HG02938 (cell line): ENCODE data around the gene LRRK1.

Experiments used
- ATAC-seq: cut with Tn5 transposase; IDR thresholded peaks from one replicate; pipeline ENCODE4 v1.9.1; 2021; ENCODE audit warnings: mild to moderate bottlenecking, moderate library complexity; ENCODE audit not compliant: unreplicated experiment

The LRRK1 gene

DNA sequence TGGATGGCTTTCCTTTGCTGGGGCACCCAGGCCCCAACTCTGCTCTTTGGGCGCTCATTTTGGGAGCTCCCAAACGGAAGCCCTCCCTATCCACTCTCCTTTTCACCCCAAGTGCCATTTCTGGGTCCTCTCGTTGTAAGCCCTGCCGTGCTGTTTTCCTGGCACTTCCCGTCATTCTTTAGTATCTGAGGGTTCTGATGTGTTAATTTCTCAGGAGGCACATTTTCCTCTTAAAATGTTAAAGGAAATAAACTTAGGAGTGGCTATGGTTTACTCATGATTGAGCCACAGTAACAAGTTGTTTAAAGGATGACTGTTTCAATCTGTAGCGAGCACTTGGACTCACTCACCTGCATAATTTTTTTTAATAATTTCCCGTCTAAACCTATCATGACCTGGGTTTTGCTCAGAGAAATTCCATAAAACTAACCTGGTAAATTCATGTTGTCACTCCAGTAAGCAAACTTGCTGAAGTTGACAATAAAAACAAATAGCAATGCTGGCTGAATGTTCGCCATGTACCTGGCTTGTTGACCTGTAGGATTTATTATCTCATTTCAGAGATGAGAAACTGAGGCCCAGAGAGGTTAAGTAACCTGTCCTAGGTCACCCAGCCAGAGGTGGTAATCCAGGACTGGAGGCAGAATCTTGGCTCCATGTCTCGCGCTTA lies 29.0 kb upstream of the LRRK1 start:
- no peak for ATAC-seq

DNA sequence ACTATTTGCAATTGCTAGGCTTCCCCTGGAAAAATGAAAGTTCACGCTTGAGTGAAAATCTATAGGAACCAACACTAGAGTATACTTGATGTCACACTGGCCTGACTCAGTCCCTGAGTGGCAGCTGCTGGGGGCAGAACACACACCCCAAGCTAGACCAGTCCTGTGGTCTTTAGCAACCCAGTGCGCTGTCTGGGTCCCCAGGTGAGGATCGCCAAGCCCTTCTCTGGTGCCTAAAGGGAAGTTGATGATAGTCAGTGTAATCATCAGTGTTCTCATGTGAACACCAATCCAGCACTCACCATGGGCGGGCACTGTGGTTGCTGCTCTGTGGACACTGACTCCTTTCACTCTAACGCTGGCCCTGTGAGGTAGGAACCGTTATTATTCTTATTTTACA lies 28.3 kb upstream of the LRRK1 start:
- no peak for ATAC-seq

DNA sequence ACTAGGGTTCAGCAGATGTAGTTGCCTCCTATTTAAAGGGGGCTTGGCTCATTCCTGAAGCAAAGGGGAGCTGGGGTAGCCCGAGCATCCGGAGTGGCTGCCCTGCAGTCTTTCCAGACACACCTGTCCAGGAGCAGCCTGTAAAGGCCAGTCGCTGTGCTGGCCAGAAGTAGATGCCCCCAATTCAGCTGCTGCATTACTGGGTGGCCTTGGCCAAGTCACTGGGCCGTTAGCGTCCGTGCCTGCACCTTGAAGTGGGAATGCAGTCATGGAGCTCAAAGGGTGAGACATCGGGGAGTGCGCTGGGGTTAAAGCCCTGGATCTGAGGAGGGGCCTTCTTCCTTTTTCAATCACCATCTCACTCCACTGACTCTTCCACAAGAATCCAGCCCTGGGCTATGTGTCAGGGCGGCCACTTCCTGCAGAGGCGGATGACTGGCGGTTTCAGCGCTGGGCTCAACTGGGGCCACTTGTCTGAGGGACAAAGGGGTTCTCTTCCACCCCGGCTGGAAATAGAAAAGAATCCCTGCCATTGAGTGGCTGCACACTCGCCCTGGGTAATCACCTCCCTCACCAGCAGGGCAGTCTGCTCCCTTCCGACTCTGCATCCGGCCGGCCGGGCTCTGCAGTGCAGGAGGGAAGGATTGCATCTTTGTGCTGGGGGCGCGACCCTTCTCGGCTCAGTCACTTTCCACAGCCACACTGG lies 27.7 kb upstream of the LRRK1 start:
- no peak for ATAC-seq

DNA sequence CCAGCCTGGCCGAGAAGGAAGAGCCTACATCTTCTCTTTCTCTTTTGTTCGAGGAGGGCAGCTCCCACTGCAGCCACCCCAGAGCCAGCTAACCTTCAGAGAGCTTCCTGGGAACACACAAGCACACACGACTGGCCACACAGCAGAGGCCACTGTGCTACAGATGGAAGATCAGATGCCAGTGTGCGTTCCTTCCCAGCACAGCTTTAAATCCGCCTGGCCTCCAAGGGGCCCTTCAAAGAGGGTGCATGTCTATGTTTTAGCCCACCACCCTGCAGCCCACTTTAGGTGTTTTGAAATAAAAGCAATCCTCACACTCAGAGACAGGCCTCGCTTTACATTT lies 27.2 kb upstream of the LRRK1 start:
- ATAC-seq: no peak

DNA sequence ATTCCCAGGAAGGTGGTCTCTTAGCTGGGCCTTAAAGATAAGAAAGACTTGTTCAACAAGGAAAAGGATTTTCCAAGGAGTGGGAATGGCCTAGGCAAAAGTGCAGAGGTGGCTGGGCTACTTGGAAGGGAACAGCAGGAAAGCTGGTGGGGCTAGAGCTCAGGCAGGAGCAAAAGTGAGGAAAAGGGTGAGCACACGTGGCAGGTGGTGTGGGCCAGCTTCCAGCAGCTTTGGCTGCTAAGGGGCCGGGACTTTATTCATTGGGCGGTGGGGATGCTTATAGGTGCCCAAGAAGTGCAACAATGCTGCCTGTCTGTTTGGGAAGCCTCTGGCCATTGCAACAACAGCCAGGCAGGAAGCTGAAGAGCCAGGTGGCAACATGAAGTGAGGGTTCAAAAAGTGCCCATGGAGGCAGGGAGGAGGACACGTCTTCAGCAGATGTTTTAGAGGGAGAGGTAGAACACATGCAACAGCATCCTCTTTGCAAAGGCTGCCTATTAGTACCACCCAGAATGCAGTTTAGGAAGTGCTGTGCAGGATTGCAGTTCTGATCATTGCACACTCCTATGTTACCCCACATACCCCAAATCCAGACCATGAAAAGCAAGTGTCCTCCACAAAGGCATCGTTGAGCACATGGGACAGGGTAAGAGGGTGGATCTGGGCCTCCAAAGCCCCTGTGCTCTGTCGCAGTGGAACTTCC lies 25.7 kb upstream of the LRRK1 start:
- ATAC-seq: no peak

DNA sequence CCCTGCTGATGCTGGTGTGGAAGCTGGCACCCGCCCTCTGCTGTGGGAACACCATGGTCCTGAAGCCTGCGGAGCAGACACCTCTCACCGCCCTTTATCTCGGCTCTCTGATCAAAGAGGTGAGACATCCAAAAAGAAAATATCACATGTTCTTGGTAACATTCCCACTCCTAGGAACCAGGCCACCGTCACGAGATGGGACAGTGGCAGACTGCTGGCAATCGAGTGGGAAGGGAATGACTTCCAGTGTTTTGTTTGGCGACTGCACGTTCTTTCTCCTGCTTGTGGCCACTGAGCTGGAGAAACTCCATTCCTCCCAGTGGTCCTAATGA lies 25.2 kb upstream of the LRRK1 start:
- no peak for ATAC-seq

DNA sequence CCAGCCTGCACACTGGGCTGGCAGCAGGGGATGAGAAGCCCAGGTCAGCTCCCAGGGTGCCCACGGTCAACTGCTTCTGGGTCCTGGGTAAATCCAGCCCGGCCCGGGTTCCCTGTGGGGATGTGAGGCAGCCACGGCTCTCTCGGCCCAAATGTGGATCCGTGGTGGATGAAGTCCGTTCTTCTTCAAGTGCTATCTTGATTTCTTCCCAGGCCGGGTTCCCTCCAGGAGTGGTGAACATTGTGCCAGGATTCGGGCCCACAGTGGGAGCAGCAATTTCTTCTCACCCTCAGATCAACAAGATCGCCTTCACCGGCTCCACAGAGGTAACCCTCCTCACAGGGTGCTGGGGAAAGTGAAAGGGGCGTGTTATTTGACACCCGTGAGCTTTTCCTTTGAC lies 23.4 kb upstream of the LRRK1 start:
- no peak for ATAC-seq

DNA sequence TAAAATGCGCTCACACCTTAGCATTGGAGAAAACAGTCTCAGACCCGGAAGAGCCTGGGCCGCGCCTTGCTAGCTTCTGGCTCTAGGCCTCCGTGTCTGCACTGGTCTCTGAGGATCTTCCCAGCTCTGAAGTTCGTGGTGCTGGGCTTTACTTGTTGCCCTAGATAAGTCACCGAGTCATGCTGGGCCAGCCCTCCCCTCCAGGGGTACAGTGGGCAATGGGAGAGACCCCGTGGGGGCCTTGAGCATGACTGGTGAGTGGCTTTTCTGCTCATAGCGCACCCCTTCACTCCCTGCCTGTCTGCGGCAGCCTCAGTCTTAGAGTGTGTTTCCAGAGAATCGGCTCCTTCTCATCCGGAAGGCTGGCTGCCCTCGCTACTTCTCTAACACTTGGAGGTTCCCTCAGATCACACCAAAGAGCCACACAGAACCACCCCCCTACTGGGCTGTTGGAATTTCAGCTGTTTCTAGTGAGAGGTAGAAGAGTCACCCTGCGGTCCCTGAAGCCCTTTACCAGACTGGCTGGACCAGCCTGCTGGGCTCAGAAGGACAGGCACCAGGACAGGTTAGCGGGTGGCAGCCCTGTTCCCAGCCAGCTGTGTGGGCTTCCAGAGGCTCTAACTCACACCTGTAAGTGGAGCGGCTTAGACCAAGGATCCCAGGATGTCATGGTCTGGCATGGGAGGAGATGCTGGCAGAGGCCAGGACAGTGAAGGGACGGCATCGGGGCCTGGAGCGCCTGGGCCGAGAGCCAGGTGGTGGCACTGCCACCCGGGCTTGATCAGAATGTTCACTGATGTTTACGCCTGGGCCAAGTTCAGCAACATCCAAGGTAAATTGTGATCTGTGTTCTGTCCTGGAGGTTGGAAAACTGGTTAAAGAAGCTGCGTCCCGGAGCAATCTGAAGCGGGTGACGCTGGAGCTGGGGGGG lies 21.7 kb upstream of the LRRK1 start:
- ATAC-seq: no peak

DNA sequence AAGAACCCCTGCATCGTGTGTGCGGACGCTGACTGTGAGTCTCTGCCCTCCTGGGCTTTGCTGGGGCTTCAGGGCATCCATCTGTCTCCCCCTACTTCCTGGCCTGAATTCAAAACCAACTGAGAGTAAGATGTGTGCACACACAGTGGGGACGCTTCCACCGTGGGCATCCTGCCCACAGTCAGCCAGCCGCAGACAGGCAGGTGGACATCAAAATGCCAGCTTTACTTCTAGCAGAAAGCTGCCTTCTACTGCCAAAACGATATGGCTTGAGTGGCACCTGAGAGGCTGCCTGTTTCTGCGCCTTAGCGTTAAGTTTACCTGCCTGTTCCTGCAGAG lies 21.0 kb upstream of the LRRK1 start:
- ATAC-seq: no peak

DNA sequence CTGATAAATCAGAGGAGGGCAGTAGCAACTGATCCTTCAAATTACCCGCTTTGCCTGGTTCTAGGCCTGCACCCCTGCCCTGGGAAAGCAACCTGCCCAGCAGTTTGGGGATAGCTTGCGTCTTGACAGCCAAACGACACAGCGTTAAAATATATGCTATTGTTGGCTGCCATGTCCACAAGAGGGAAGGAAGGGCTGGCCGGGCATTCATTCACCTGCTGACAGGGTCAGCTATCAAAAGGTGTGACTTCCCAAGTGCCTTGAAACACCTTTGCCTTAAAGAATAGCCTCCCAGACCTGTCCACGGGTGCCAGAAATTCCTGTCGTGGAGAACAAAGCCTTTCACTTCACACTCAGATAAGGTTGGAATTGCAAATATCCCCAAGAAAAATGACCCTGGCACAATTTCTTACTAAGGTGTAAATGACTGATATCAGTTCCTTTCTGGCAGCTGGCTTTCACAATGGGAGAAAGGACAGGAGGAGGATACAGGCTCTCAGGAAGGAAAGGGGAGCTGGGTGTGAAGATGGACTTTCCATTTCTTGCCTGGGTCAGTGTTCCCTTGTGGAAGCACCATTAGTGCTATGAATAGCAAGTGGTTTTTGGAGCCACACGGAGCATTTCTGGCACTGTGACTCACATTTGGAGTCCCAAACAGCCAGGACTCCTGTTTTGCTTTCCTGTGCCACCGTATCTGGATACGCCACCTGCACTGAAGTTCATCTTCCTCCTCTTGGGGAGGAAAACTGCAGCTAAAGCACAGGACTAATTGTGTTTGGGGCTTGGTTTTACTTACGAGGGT lies 20.3 kb upstream of the LRRK1 start:
- no peak for ATAC-seq

DNA sequence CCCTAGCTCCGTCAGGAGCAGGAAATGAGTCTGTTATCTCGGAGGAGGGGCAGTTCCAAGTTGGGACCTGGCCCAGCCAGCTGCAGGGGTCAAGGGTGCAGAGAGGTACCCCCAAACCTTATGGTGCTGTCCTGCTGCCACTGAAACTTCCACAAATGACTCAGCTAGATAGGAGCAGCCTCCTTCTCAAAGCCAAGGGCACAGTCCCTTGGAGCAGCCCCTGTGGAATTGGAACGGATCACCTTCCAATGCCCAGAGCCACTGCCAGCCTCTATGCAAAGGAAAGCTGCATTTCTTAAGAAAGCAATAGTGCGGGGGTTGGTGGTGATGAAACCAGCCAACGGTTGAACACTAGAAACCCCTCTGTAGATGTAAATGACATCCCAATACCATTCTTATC lies 19.6 kb upstream of the LRRK1 start:
- no peak for ATAC-seq

DNA sequence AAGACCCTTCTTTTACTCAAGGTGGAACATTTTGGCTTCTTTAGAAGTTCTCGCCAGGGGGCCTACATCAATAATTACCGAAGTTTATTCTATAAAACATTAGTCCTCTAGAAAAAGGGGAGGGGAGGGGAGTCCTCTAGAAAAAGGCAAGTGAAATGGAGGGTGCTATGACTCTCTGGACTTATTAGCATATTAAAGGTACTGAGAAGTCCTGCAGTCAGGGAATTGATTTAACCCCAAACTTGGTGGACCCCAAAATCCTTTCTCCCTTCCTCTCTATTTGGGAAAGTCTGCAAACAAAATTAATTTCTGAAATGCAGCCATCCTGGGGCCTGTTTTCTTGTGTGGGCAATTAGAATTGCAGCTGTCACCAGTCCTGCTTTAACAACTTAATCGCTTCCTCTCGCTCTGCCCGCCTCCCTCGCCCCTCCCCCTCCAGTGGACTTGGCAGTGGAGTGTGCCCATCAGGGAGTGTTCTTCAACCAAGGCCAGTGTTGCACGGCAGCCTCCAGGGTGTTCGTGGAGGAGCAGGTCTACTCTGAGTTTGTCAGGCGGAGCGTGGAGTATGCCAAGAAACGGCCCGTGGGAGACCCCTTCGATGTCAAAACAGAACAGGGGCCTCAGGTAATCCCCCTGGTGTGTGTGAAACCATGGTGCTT lies 18.9 kb upstream of the LRRK1 start:
- ATAC-seq: no peak

DNA sequence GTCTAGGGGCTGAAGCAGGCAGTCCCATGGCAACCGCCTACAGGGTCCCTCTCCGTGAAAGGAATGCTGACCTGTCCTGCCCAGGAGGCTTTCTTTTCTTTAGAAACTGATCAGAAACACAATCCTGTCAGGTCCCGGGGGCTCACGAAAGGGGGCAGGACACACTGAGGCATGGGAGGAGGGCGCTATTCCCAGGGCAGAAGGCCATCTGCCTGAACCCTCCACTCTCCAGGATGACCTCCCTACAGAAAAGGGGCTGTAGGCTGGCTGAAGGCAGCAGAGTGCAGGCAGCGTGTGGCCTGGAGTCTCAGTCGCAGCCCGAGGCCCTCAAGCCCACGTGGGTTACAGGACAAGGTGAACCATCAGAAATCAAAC lies 18.4 kb upstream of the LRRK1 start:
- no peak for ATAC-seq

DNA sequence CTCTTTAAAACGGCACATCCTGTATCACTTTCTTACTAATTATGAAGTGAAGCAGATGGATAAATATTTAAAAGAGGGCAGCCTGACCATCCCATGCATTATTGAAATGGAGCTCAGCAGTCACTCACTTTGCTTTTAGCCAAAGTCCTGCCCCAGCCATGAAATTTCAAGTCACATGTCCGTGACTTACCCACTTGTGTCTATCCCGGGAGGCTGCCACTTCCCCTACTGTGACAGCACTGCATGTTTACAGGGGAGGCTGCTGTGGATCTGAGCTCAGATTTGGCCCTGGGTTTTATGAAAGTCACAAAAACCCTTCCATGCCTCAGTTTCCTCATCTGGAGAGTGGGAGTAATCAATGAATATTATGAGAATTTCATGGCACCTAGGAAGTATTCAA lies 17.9 kb upstream of the LRRK1 start:
- ATAC-seq: no peak

DNA sequence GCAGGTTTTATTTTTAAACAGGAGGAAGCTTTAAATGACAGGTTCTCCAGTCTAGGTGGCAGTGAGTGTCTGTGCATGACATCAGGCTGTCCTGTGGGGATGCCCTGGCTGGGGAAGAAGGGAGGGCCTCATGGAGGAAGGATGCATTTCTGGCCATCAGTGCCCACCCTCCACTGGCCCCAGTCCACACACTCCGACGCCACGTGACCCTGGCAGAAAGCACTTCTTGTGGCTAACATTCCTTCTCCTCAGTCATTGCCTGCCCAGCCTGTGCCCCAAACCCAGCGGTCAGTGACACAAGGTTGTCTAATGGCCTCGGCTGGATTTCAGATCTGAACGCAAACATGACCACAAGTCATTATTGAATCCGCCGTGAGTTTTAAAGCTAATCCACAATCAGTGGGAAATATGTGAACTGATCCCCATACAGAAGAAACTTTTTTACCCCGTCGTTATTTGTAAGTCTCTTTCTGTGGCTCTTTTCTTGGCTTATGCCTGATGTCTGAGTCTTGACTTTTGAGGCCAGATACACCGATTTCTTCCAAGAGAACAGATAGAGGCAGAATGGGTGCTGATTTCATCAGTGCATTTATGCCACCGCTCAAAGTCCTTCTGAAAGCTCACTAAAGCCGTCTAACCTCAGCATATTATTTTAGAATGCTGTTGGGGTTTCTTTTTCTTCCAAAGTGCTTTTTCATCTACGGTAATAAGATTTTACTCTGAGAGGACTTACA lies 17.3 kb upstream of the LRRK1 start:
- no peak for ATAC-seq

DNA sequence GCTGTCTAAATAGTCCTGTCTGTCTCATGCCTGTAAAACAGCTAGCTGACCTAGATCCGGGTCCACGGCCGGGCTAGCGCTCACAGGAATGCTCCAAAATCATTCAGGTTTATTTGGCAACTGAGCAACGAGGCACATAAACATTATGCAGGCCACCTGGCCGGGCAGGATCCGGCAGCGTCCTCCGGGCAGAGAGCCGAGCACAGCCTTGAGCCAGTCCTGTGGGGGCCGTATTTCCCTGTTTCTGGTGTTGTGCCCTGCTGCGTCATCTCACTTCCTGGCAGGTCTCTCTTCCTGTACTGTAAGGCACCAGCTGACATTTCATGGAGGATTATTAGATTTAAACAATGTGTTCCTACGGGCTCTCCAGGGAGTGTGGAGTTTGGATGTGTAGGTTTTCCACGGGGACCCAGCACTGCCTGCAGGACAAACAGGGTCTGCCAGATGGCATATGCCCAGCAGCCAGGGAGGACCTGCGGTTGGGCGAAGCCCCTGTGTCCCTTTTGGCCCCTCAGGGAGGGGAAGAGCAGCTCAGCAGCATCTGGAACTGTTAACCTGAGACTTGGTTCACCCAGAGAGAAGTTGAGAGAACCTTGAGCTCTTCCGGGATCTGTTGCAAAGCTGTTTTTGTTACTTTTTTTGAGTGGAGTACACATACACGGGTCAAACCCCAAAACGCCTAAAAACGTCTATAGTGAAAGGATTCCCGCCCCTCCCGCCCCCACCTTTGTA lies 16.6 kb upstream of the LRRK1 start:
- no peak for ATAC-seq

DNA sequence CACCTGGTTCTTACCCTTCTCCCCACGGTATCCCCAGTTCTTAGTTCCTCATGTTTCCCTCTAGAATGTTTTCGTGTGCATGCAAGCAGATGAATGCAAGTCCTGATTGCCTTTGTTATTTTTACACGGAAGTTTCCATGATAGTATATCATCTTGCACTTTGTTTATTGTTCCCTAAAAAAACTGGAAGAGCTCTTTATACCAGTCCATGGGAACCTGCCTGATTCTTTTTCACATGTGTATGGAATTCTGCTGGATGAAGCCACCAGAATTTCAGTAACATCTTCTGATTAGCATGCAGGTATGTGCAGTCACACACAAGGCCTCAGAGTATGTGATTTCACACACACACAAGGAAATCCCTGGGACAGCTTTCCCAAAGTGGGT lies 16.0 kb upstream of the LRRK1 start:
- no peak for ATAC-seq

DNA sequence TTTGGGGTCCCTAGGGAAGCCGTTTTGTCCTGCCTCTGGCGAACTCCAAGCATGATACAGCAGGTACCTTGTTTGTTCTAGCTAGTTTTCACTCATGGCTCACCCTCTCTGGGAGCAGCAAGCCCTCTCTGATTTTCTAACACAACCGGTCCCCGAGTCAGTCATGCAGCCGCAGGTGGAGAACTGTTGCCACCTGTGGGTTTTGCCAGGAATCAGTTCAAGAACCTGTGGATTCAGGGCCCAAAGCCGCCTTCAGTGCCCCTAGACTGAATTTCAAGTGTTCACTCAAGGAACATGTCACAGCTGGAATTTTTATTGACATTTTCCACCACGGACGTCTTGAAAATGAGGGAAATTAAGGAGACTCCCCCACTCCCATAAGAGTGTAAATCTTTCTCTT lies 13.3 kb upstream of the LRRK1 start:
- ATAC-seq: no peak

DNA sequence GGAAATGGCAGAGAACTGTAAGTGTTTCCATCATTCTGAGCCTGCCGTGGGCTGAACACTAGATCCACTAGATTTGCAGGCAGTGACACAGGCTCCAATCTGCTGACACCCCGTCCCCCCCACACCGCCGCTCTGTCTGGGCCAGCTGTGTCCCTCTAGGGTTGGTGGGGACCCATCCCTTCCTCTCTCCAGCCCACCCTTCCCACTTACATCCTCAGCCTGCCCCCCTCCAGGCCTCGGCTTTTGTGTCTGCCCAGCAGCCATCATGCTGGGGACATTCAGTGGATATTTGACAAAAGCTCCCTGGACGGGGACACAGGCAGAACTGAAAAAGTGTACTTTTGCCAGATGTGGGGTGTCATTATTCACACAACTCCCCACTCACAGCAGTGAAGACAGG lies 10.7 kb upstream of the LRRK1 start:
- no peak for ATAC-seq
